Measurements from ENCODE around the gene PVALEF.

The PVALEF gene

DNA sequence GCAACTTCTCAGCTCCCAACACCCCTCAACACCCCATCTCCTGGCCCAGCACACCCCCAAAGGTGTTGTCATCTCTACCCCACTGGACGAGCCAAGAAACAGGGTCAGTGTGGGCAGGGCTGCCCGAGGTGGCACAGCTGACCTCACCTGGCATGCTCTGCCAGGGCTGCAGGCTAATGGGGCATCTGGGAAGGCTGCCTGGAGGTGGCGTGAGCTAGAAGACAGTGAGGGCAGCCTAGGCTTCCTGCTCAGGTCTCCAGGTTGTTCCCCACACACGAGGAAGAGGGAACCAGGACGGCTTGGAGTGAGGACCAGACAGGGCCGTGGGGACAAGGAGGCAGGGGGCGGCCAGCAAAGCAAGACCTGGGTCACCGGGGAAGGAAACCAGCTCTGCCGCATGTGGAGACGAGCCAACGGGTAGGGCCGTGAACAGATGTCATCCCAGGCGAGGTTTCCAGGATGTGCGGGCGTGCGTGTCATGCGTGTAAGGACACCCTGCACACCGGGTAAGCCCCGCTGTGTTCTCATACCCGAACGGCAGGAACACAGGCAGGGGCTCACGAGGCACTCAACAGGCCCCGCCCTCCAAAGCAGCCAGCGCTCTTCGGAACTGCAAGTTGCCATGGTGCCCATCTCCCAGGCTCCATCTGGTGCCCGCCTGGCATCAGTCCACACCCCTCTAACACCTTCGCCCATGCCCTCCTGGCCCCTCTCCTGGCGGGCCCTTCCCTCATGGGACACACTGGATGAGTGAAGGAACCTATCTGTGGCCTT is 29.6 kb upstream of the PVALEF start:
- TF ChIP-seq REST (IDR thresholded peaks at IDR 0.05; ENCODE audit: low read depth) (no peak), CREB1 (IDR thresholded peaks at IDR 0.05; ENCODE audit: low read depth) (no peak), TCF12 (IDR thresholded peaks at IDR 0.05; ENCODE audit: low read depth) (no peak), EGR1 (IDR thresholded peaks at IDR 0.05) (no peak), EP300 (IDR thresholded peaks at IDR 0.05; ENCODE audit: borderline replicate concordance) (no peak), TAF1 (IDR thresholded peaks at IDR 0.05; ENCODE audit: low read depth) (no peak), USF1 (IDR thresholded peaks at IDR 0.05) (no peak), NFIC (IDR thresholded peaks at IDR 0.05) (no peak), FOXM1 (IDR thresholded peaks at IDR 0.05; ENCODE audit: borderline replicate concordance, low read depth) (no peak), MAX (IDR thresholded peaks at IDR 0.05) (no peak), YY1 (IDR thresholded peaks at IDR 0.05; ENCODE audit: low read depth) (no peak), CEBPB (IDR thresholded peaks at IDR 0.05) (no peak), ZBTB7A (IDR thresholded peaks at IDR 0.05; ENCODE audit: low read depth) (no peak), RAD21 (IDR thresholded peaks at IDR 0.05; ENCODE audit: low read depth) (no peak), TEAD4 (IDR thresholded peaks at IDR 0.05) (no peak)

GRCh38 chr17:81136366-81136765 is 28.9 kb upstream of the PVALEF start:
- TF ChIP-seq FOXM1 (IDR thresholded peaks at IDR 0.05; ENCODE audit: borderline replicate concordance, low read depth) (no peak), TCF12 (IDR thresholded peaks at IDR 0.05; ENCODE audit: low read depth) (no peak), EGR1 (IDR thresholded peaks at IDR 0.05) (no peak), YY1 (IDR thresholded peaks at IDR 0.05; ENCODE audit: low read depth) (no peak), TAF1 (IDR thresholded peaks at IDR 0.05; ENCODE audit: low read depth) (no peak), ZBTB7A (IDR thresholded peaks at IDR 0.05; ENCODE audit: low read depth) (no peak), CREB1 (IDR thresholded peaks at IDR 0.05; ENCODE audit: low read depth) (no peak)

- TF ChIP-seq EGR1 (IDR thresholded peaks at IDR 0.05) (no peak), TCF12 (IDR thresholded peaks at IDR 0.05; ENCODE audit: low read depth) (no peak), NFIC (IDR thresholded peaks at IDR 0.05) (no peak), FOXM1 (IDR thresholded peaks at IDR 0.05; ENCODE audit: borderline replicate concordance, low read depth) (no peak), CEBPB (IDR thresholded peaks at IDR 0.05) (no peak), MAX (IDR thresholded peaks at IDR 0.05) (no peak)
Observed at GRCh38 chr17:81137248-81137647, 28.1 kb upstream of the PVALEF start.

- no peak for TF ChIP-seq MAX (IDR thresholded peaks at IDR 0.05)
Observed at GRCh38 chr17:81138083-81138482, 27.2 kb upstream of the PVALEF start.

DNA sequence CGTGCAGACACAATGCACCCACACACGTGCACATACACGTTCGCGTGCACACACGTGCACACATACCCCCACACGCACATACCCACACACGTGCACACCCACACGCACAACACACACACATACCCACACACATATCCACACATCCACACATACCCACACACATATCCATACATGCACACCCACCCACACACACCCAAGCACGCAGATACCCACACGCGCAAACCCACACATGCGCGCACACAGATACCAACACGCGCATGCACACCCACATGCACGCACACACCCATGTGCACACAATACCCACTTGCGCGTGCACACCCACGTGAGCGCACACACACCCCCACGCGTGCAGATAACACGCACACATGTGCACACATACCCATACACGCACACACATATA is 26.8 kb upstream of the PVALEF start:
- TF ChIP-seq TEAD4 (IDR thresholded peaks at IDR 0.05) = no peak
- no peak for TF ChIP-seq EP300 (IDR thresholded peaks at IDR 0.05; ENCODE audit: borderline replicate concordance)
- no peak for TF ChIP-seq TCF12 (IDR thresholded peaks at IDR 0.05; ENCODE audit: low read depth)

GRCh38 chr17:81139428-81139827 is 25.9 kb upstream of the PVALEF start:
- no peak for TF ChIP-seq YY1 (IDR thresholded peaks at IDR 0.05; ENCODE audit: low read depth)
- TF ChIP-seq TCF12 (IDR thresholded peaks at IDR 0.05; ENCODE audit: low read depth) = no peak
- TF ChIP-seq TEAD4 (IDR thresholded peaks at IDR 0.05) = no peak
- TF ChIP-seq CEBPB (IDR thresholded peaks at IDR 0.05) = no peak
- TF ChIP-seq MAX (IDR thresholded peaks at IDR 0.05) = no peak
- no peak for TF ChIP-seq TAF1 (IDR thresholded peaks at IDR 0.05; ENCODE audit: low read depth)
- TF ChIP-seq ZBTB7A (IDR thresholded peaks at IDR 0.05; ENCODE audit: low read depth) = no peak

DNA sequence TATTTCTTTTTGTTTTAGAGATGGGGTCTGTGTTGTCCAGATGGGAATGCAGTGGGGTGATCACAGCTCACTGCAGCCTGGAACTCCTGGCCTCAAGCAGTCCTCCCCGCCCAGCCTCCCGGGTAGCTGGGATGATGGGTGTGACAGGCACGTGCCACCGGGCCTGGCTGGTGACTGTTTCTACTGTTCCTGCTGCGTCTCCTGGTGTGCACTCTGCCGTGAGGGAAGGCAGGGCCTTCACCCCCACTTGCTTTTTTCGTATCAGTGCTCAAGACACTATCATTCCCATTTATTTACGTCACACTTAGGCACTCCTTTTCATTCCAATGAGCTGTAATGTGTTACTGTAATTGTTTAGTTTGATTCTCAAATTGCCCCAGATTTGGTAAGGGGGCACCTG is 25.3 kb upstream of the PVALEF start:
- no peak for TF ChIP-seq ZBTB7A (IDR thresholded peaks at IDR 0.05; ENCODE audit: low read depth)
- no peak for TF ChIP-seq REST (IDR thresholded peaks at IDR 0.05; ENCODE audit: low read depth)
- no peak for TF ChIP-seq RAD21 (IDR thresholded peaks at IDR 0.05; ENCODE audit: low read depth)
- 0 out of 2 replicates have a peak, but pooled peaks have one; percentile 19 for TF ChIP-seq TCF12 (IDR thresholded peaks at IDR 0.05; ENCODE audit: low read depth)
- peak; percentile 38; the same call in 1 of the 2 replicates for TF ChIP-seq NFIC (IDR thresholded peaks at IDR 0.05)
- TF ChIP-seq MAX (IDR thresholded peaks at IDR 0.05) = peak; percentile 94
- TF ChIP-seq USF1 (IDR thresholded peaks at IDR 0.05) = peak; percentile 71
- TF ChIP-seq FOXM1 (IDR thresholded peaks at IDR 0.05; ENCODE audit: borderline replicate concordance, low read depth) = no peak
- peak; percentile 46; the same call in 1 of the 2 replicates for TF ChIP-seq TEAD4 (IDR thresholded peaks at IDR 0.05)
- no peak for TF ChIP-seq CREB1 (IDR thresholded peaks at IDR 0.05; ENCODE audit: low read depth)
- TF ChIP-seq EP300 (IDR thresholded peaks at IDR 0.05; ENCODE audit: borderline replicate concordance) = 0 out of 2 replicates have a peak, but pooled peaks have one; percentile 21
- TF ChIP-seq CEBPB (IDR thresholded peaks at IDR 0.05) = no peak

All from Ishikawa (cell line).